ENCODE measurements around the gene RIPK4.

DNA sequence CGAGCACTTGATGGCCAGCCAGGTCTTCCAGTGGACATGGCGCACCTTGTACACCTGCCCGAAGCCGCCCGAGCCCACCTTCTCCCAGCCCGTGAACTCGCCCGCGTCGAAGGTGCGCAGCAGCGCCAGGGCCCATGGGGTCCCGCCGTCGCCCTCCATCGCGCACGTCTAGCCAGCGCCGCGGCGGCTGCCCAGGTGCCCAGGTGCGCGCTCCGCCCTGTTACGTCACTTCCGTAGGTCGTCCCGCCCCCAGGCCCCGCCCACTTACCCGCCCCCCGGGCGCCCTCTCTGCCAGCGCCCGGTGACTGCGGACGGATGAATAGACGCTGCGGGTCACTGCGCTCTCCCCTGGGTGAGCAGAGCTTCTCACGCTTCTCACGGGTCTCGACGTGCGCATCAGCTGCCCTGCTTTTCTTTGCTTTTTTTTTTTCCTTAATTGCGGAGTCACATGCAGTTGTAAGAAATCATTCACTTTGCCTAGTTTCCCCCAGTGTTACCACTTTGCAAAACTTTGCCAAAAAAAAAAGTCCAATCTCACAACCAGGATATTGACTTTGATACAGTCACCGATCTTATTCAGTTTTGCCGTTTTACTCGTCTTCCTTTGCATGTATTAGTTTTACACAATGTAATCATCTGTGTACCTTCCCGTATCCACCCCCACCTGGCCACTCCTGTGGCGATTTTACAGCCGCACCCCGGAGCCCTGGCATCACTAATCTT, at the start of gene RIPK4:
- TF ChIP-seq, protein P1, sequence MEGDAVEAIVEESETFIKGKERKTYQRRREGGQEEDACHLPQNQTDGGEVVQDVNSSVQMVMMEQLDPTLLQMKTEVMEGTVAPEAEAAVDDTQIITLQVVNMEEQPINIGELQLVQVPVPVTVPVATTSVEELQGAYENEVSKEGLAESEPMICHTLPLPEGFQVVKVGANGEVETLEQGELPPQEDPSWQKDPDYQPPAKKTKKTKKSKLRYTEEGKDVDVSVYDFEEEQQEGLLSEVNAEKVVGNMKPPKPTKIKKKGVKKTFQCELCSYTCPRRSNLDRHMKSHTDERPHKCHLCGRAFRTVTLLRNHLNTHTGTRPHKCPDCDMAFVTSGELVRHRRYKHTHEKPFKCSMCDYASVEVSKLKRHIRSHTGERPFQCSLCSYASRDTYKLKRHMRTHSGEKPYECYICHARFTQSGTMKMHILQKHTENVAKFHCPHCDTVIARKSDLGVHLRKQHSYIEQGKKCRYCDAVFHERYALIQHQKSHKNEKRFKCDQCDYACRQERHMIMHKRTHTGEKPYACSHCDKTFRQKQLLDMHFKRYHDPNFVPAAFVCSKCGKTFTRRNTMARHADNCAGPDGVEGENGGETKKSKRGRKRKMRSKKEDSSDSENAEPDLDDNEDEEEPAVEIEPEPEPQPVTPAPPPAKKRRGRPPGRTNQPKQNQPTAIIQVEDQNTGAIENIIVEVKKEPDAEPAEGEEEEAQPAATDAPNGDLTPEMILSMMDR (conservative IDR thresholded peaks at IDR 0.05; ENCODE audit: low read depth, low read length) = no peak
- no peak for TF ChIP-seq EZH2 (IDR thresholded peaks at IDR 0.05; ENCODE audit: low read length, unreplicated experiment)
